ENCODE data around the gene CST4.
"Not testable (repeated sequence)": the region's sequence is repeated elsewhere in the genome, so short reads cannot be mapped to it uniquely, and the experiment has no call there.

CST4 gene

GRCh38 chr20:23705895-23706294, 17.1 kb upstream of the CST4 start:
- no peak overlapping the region for H3K4me3 ChIP-seq (ENCODE audit: low read length)
- H3K27me3 ChIP-seq (ENCODE audit: control insufficient read depth, insufficient read depth, low read length) = peaks cover 9% of the 10 kb centered on the region
- no peaks in the 10 kb centered on the region for H3K36me3 ChIP-seq (ENCODE audit: insufficient read depth, low read length)

DNA sequence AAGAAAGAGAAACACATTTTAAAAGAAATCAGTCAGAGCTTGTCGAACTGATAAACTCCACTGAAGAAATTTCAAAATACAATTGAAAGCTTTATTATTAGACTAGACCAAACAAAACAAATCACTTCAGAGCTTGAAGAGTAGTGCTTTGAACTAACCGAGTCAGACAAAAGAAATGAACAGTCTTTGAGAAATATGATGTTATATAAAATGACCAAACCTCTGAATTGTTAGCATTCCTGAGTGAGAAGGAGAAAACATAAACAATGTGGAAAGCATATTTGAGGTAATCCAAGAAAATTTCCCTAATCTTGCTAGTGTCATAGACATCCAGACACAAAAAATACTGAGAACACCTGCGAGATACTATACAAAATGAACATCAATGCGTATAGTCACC, 13.2 kb upstream of the CST4 start:
- Histone ChIP-seq H3K27me3 (ENCODE audit: control insufficient read depth, insufficient read depth, low read length) (peaks cover 23% of the 10 kb centered on the region), H3K9me3 (replicated peaks; ENCODE audit: low read length) (no peaks in the 10 kb centered on the region), H3K9ac (ENCODE audit: low read depth, low read length) (no peak overlapping the region), H3K36me3 (ENCODE audit: insufficient read depth, low read length) (no peaks in the 10 kb centered on the region), H3K4me2 (ENCODE audit: low read length) (no peak overlapping the region), H3K4me3 (ENCODE audit: low read length) (no peak overlapping the region), H3K4me1 (ENCODE audit: control insufficient read depth, insufficient read depth, low read length) (no peaks in the 10 kb centered on the region)

More at GRCh38 chr20:23705895-23706294, 17.1 kb upstream of the CST4 start:
- Histone ChIP-seq H3K9me3 (replicated peaks; ENCODE audit: low read length) (no peaks in the 10 kb centered on the region), H3K4me1 (ENCODE audit: control insufficient read depth, insufficient read depth, low read length) (no peaks in the 10 kb centered on the region), H3K9ac (ENCODE audit: low read depth, low read length) (no peak overlapping the region), H3K4me2 (ENCODE audit: low read length) (no peak overlapping the region)

DNA sequence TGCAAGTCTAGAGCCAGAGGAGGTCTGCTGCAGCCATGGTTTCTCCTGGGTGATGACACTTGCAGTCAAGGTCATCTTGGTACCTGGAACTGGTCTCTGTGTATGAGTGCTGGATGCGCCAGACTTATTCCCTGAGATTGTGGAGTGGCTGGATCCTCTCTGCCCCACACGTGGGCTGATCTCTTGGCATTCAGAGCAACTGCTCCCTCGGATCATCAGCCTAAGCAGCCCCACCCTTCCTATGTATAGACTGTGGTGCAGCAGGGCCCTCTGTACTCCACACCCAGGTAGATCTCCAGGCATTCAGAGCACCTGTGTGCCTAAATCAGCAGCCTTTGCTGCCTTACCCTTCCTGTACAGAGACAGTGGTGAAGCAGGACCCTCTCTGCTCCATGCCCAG, 12.1 kb upstream of the CST4 start:
- no peaks in the 10 kb centered on the region for H3K9me3 ChIP-seq (replicated peaks; ENCODE audit: low read length)
- H3K4me3 ChIP-seq (ENCODE audit: low read length) = no peak overlapping the region
- H3K4me2 ChIP-seq (ENCODE audit: low read length) = no peak overlapping the region
- H3K9ac ChIP-seq (ENCODE audit: low read depth, low read length) = no peak overlapping the region
- H3K36me3 ChIP-seq (ENCODE audit: insufficient read depth, low read length) = no peaks in the 10 kb centered on the region
- no peaks in the 10 kb centered on the region for H3K4me1 ChIP-seq (ENCODE audit: control insufficient read depth, insufficient read depth, low read length)
- H3K27me3 ChIP-seq (ENCODE audit: control insufficient read depth, insufficient read depth, low read length) = peaks cover 25% of the 10 kb centered on the region

DNA sequence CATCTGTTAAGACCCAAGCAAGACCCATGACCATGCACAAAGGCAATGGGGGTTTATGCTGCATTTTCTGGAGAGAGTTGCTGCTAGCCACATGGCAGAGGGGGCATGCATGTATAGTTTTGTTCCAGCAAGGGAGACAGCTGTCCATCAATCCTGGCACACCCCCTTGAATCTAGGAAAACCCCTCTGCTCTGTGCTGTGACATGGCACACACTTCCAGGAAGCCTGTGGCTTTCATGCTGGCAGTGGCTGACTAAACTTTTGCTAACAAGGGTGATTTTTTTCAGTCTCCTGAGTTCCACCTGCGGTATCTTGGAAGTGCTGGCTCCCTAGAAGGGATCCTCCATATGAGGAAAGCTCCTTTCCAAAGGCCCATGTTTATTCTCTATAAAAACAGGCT, 9.1 kb upstream of the CST4 start:
- peaks cover 3% of the 10 kb centered on the region for H3K4me1 ChIP-seq (ENCODE audit: control insufficient read depth, insufficient read depth, low read length)
- H3K36me3 ChIP-seq (ENCODE audit: insufficient read depth, low read length) = no peaks in the 10 kb centered on the region
- H3K4me3 ChIP-seq (ENCODE audit: low read length) = no peak overlapping the region
- H3K4me2 ChIP-seq (ENCODE audit: low read length) = no peak overlapping the region
- H3K27me3 ChIP-seq (ENCODE audit: control insufficient read depth, insufficient read depth, low read length) = peaks cover 16% of the 10 kb centered on the region
- H3K9ac ChIP-seq (ENCODE audit: low read depth, low read length) = no peak overlapping the region
- H3K9me3 ChIP-seq (replicated peaks; ENCODE audit: low read length) = no peaks in the 10 kb centered on the region

DNA sequence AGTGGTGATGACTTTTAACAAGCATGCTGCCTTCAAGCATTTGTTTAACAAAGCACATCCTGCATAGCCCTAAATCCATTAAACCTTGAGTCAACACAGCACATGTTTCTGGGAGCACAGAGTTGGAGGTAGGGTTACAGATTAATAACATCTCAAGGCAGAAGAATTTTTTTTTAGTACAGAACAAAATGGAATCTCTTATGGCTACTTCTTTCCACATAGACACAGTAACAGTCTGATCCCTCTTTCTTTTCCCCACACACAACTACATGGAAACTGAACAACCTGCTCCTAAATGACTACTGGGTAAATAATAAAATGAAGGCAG, 6.2 kb upstream of the CST4 start:
- peaks cover 13% of the 10 kb centered on the region for H3K4me1 ChIP-seq (ENCODE audit: control insufficient read depth, insufficient read depth, low read length)
- H3K9ac ChIP-seq (ENCODE audit: low read depth, low read length); H3K4me2 ChIP-seq (ENCODE audit: low read length): not testable (repeated sequence)

GRCh38 chr20:23694178-23695067, 5.6 kb upstream of the CST4 start:
- H3K4me3 ChIP-seq (ENCODE audit: low read length); H3K4me2 ChIP-seq (ENCODE audit: low read length); H3K36me3 ChIP-seq (ENCODE audit: insufficient read depth, low read length); H3K9ac ChIP-seq (ENCODE audit: low read depth, low read length); H3K9me3 ChIP-seq (replicated peaks; ENCODE audit: low read length): not testable (repeated sequence)
- Histone ChIP-seq H3K27me3 (ENCODE audit: control insufficient read depth, insufficient read depth, low read length) (peaks cover 16% of the 10 kb centered on the region), H3K4me1 (ENCODE audit: control insufficient read depth, insufficient read depth, low read length) (peaks cover 13% of the 10 kb centered on the region)

More for the DNA sequence above, 6.2 kb upstream of the CST4 start:
- peaks cover 16% of the 10 kb centered on the region for H3K27me3 ChIP-seq (ENCODE audit: control insufficient read depth, insufficient read depth, low read length)
- not testable (repeated sequence) for H3K36me3 ChIP-seq (ENCODE audit: insufficient read depth, low read length); H3K9me3 ChIP-seq (replicated peaks; ENCODE audit: low read length); H3K4me3 ChIP-seq (ENCODE audit: low read length)

DNA sequence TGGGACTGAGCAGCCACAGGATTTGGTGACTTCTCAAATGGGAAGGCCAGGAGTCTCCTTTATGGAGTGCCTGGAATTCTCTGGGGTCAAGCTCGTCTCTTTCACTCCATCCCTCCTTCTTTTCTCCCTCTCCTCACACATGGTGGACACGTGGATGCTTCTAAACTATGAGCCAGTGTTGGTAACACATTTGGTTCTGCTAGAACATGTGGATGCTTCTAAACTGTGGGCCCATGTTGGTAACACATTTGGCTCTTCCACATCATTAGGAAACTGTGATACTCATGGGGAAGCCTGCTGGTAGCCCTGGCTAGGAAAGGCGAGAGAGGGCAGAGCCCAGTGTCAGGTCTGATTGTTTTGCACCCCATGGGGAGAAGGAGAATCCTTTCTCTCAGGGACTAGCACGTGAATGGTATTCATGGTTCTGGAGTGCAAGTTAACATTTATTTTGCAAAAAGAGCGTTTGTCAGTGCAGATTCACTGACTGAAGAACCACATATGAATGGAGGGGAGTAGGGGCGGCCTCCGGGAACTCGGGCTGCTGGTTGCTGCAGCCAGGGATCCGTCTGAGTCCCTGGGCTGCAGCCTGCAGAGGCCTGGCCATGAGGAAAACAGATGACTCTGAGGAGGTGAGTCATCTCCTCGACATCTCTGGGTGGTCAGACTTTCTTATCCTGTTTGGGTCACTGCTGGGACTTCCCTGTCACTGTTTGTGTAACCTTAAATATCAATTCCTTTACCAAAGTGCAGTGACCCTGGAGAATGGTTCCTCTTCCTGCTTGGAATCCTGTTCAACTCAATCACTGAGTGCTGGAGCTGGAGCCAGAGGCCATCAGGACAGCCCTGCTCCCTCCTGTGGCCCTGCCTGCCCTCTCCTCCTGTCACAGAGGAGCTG, 4.1 kb upstream of the CST4 start:
- not testable (repeated sequence) for H3K36me3 ChIP-seq (ENCODE audit: insufficient read depth, low read length); H3K9ac ChIP-seq (ENCODE audit: low read depth, low read length); H3K27me3 ChIP-seq (ENCODE audit: control insufficient read depth, insufficient read depth, low read length); H3K4me3 ChIP-seq (ENCODE audit: low read length); H3K9me3 ChIP-seq (replicated peaks; ENCODE audit: low read length); H3K4me2 ChIP-seq (ENCODE audit: low read length)
- H3K4me1 ChIP-seq (ENCODE audit: control insufficient read depth, insufficient read depth, low read length) = peaks cover 13% of the 10 kb centered on the region

- Histone ChIP-seq H3K4me1 (ENCODE audit: control insufficient read depth, insufficient read depth, low read length) (peaks cover 13% of the 10 kb centered on the region), H3K9me3 (replicated peaks; ENCODE audit: low read length) (no peaks in the 10 kb centered on the region), H3K4me3 (ENCODE audit: low read length) (no peak overlapping the region), H3K9ac (ENCODE audit: low read depth, low read length) (no peak overlapping the region), H3K36me3 (ENCODE audit: insufficient read depth, low read length) (no peaks in the 10 kb centered on the region), H3K4me2 (ENCODE audit: low read length) (no peak overlapping the region), H3K27me3 (ENCODE audit: control insufficient read depth, insufficient read depth, low read length) (no peaks in the 10 kb centered on the region)
These were observed 2.8 kb upstream of the CST4 start for GRCh38 chr20:23691675-23692074.

DNA sequence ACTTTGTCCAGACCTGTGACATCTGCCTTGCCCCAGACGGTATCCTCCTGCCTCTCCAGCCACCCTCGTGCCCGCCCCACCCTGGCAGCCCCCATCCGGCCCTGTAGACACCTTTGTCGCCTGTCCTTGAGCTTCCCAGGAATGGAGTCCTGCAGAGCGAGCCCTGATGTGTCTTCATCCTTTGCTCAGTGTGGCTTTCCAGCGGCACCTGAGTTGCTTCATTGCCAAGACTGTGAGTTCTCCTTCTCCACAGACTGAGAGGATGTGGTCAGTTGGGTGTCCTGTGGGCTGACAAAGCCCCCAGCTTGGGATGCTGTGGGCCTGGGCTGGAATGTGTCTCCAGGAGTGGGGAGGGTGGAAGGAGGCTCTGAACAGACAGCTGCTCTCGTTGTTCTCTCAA, 1.7 kb upstream of the CST4 start:
- no peak overlapping the region for H3K9ac ChIP-seq (ENCODE audit: low read depth, low read length)
- no peak overlapping the region for H3K4me2 ChIP-seq (ENCODE audit: low read length)
- H3K27me3 ChIP-seq (ENCODE audit: control insufficient read depth, insufficient read depth, low read length) = no peaks in the 10 kb centered on the region
- H3K4me1 ChIP-seq (ENCODE audit: control insufficient read depth, insufficient read depth, low read length) = peaks cover 13% of the 10 kb centered on the region
- no peak overlapping the region for H3K4me3 ChIP-seq (ENCODE audit: low read length)
- H3K9me3 ChIP-seq (replicated peaks; ENCODE audit: low read length) = no peaks in the 10 kb centered on the region
- no peaks in the 10 kb centered on the region for H3K36me3 ChIP-seq (ENCODE audit: insufficient read depth, low read length)

DNA sequence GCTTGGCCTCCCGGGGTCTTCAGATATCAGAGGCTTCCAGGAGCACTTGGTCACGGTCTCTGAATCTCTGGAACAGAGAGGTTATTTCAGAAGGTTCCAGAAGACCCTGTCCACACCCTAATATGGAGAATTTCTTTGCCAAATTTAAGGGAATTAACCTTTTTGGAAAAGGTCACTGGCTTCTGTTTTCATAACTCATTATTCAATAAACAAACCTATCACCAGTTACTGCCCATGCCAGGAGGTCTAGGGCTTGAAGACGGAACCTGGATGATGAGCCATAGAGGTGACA, 507 bp upstream of the CST4 start:
- no peaks in the 10 kb centered on the region for H3K9me3 ChIP-seq (replicated peaks; ENCODE audit: low read length)
- no peak overlapping the region for H3K4me2 ChIP-seq (ENCODE audit: low read length)
- no peak overlapping the region for H3K9ac ChIP-seq (ENCODE audit: low read depth, low read length)
- H3K4me1 ChIP-seq (ENCODE audit: control insufficient read depth, insufficient read depth, low read length) = peaks cover 13% of the 10 kb centered on the region
- no peaks in the 10 kb centered on the region for H3K27me3 ChIP-seq (ENCODE audit: control insufficient read depth, insufficient read depth, low read length)
- H3K36me3 ChIP-seq (ENCODE audit: insufficient read depth, low read length) = no peaks in the 10 kb centered on the region
- H3K4me3 ChIP-seq (ENCODE audit: low read length) = no peak overlapping the region

DNA sequence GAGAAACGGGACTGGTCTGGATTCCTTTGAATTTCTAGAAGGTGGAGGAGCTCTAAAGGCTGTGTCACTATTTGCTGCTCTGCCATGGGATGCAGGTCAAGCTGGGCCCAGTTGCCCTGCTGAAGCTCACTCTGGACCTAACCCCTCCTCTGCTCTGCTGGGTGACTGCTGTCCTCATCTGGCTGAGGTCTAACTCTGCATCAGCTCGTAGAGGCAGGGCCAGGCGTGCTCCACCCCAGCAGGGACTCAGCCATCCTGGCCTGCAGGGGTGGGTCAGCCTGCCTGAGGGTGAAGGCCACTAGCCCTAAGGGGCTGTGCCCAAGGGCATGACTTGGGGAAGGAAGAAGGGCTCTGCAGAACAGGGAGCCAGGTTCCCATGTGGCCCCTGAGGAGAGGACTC, 852 bp downstream of the CST4 start:
- H3K4me3 ChIP-seq (ENCODE audit: low read length) = no peak overlapping the region
- no peak overlapping the region for H3K9ac ChIP-seq (ENCODE audit: low read depth, low read length)
- H3K4me2 ChIP-seq (ENCODE audit: low read length) = no peak overlapping the region
- H3K36me3 ChIP-seq (ENCODE audit: insufficient read depth, low read length) = no peaks in the 10 kb centered on the region
- peaks cover 11% of the 10 kb centered on the region for H3K4me1 ChIP-seq (ENCODE audit: control insufficient read depth, insufficient read depth, low read length)
- H3K27me3 ChIP-seq (ENCODE audit: control insufficient read depth, insufficient read depth, low read length) = no peaks in the 10 kb centered on the region
- no peaks in the 10 kb centered on the region for H3K9me3 ChIP-seq (replicated peaks; ENCODE audit: low read length)

Measured in skeletal muscle satellite cell (primary cell).